CD1c-positive myeloid dendritic cell (primary cell): ENCODE measurements around the gene SLC24A3.
"Not testable (repeated sequence)": the region's sequence is repeated elsewhere in the genome, so short reads cannot be mapped to it uniquely, and the experiment has no call there.

ENCODE experiments used
- DNase-seq: peaks from one replicate; pipeline ENCODE4 v3.0.0-alpha.2; 2016; ENCODE audit errors: extremely low spot score

Gene SLC24A3

GRCh38 chr20:19673575-19673974, 461.1 kb downstream of the SLC24A3 start:
- no peak for DNase-seq

GRCh38 chr20:19676202-19676601, 463.8 kb downstream of the SLC24A3 start:
- no peak for DNase-seq

- DNase-seq: peak; percentile 18
Measured at GRCh38 chr20:19677336-19677735, 464.9 kb downstream of the SLC24A3 start.

- not testable (repeated sequence) for DNase-seq
Measured at GRCh38 chr20:19678591-19678990, 466.1 kb downstream of the SLC24A3 start.

- DNase-seq: no peak
Measured at GRCh38 chr20:19679900-19680495, 467.6 kb downstream of the SLC24A3 start.

GRCh38 chr20:19682249-19682648, 469.8 kb downstream of the SLC24A3 start:
- DNase-seq: no peak

GRCh38 chr20:19683188-19683587, 470.7 kb downstream of the SLC24A3 start:
- no peak for DNase-seq

- no peak for DNase-seq
Measured at GRCh38 chr20:19683822-19684221, 471.4 kb downstream of the SLC24A3 start.

- DNase-seq: peak; percentile 57
Measured at GRCh38 chr20:19688031-19688806, 475.8 kb downstream of the SLC24A3 start.

- no peak for DNase-seq
Measured at GRCh38 chr20:19690462-19690861, 478.0 kb downstream of the SLC24A3 start.

- no peak for DNase-seq
Measured at GRCh38 chr20:19691125-19691524, 478.7 kb downstream of the SLC24A3 start.

- DNase-seq: no peak
Measured at GRCh38 chr20:19692100-19692499, 479.7 kb downstream of the SLC24A3 start.

- DNase-seq: peak; percentile 73
Measured at GRCh38 chr20:19692685-19693119, 480.3 kb downstream of the SLC24A3 start.

GRCh38 chr20:19693508-19693907, 481.1 kb downstream of the SLC24A3 start:
- DNase-seq: no peak

- peak; percentile 59 for DNase-seq
Measured at GRCh38 chr20:19695081-19695480, 482.6 kb downstream of the SLC24A3 start.

GRCh38 chr20:19696620-19697019, 484.2 kb downstream of the SLC24A3 start:
- no peak for DNase-seq

- DNase-seq: no peak
Measured at GRCh38 chr20:19697415-19697814, 485.0 kb downstream of the SLC24A3 start.

- no peak for DNase-seq
Measured at GRCh38 chr20:19699180-19699971, 486.9 kb downstream of the SLC24A3 start.

GRCh38 chr20:19701429-19701828, 489.0 kb downstream of the SLC24A3 start:
- peak; percentile 79 for DNase-seq

- peak; percentile 70 for DNase-seq
Measured at GRCh38 chr20:19706463-19706862, 494.0 kb downstream of the SLC24A3 start.

GRCh38 chr20:19709635-19710335, 497.3 kb downstream of the SLC24A3 start:
- no peak for DNase-seq
